Keratinocyte (primary cell): ENCODE measurements around the gene BET1L. TPM values are rescaled to one million over a fixed set of nuclear protein-coding genes. Genes with fewer than 3 reads are reported as not detected.

ENCODE experiments used
- DNase-seq: peaks from one replicate; pipeline ENCODE4 v3.0.0-alpha.2; 2011; ENCODE audit warnings: low read depth, missing footprints, low spot score
- FAIRE-seq: peaks from 2 replicates; lab custom pipeline; 2011; peaks lifted over from hg19 to GRCh38; lab: Jason Lieb, UNC
- H2AFZ ChIP-seq: 2 replicates; pipeline ENCODE4 v1.6.0; 2012; ENCODE audit warnings: low read length, control low read depth, inconsistent platforms; ENCODE audit not compliant: control insufficient read depth
- H3K27ac ChIP-seq: 2 replicates; pipeline ENCODE4 v1.5.1; 2011; ENCODE audit warnings: low read length; ENCODE audit not compliant: control insufficient read depth, insufficient read depth
- H3K27me3 ChIP-seq: 3 replicates; pipeline ENCODE4 v1.6.0; 2011; ENCODE audit warnings: low read length; ENCODE audit not compliant: control insufficient read depth, insufficient read depth; ENCODE audit errors: extremely low read depth
- H3K36me3 ChIP-seq, 2 experiments: 2 replicates in 1 of 2; 3 replicates in 1 of 2; pipeline ENCODE4 v1.5.1; 2011; ENCODE audit warnings: low read length in 2 of 2, mild to moderate bottlenecking in 1 of 2; ENCODE audit not compliant: control insufficient read depth in 2 of 2, insufficient read depth in 2 of 2; ENCODE audit errors: extremely low read depth in 1 of 2
- H3K4me1 ChIP-seq: 3 replicates; pipeline ENCODE4 v1.5.1; 2011; ENCODE audit warnings: low read length; ENCODE audit not compliant: control insufficient read depth, insufficient read depth; ENCODE audit errors: extremely low read depth
- H3K4me2 ChIP-seq: 3 replicates; pipeline ENCODE4 v1.6.0; 2011; ENCODE audit warnings: low read depth, low read length; ENCODE audit not compliant: control insufficient read depth, insufficient read depth; ENCODE audit errors: extremely low read depth
- H3K4me3 ChIP-seq, 3 experiments: fragments of 200-600 bp in 1 of 3; sonication (generic) in 1 of 3; 2 replicates in 2 of 3; 3 replicates in 1 of 3; pipeline ENCODE4 v1.5.1; 2011 to 2016; ENCODE audit warnings: low read length in 3 of 3, mild to moderate bottlenecking in 3 of 3, control low read depth in 2 of 3, inconsistent platforms in 1 of 3, low read depth in 1 of 3, mixed read lengths in 1 of 3, mixed run types in 1 of 3, moderate library complexity in 1 of 3; ENCODE audit not compliant: control insufficient read depth in 2 of 3, insufficient read depth in 2 of 3; ENCODE audit errors: extremely low read depth in 1 of 3
- H3K79me2 ChIP-seq: 2 replicates; pipeline ENCODE4 v1.6.0; 2012; ENCODE audit warnings: low read length; ENCODE audit not compliant: control insufficient read depth, insufficient read depth
- H3K9ac ChIP-seq: 3 replicates; pipeline ENCODE4 v1.6.0; 2011; ENCODE audit warnings: low read length; ENCODE audit not compliant: control insufficient read depth, insufficient read depth; ENCODE audit errors: extremely low read depth
- H3K9me1 ChIP-seq: 3 replicates; pipeline ENCODE4 v1.6.0; 2011; ENCODE audit warnings: low read length; ENCODE audit not compliant: control insufficient read depth, insufficient read depth; ENCODE audit errors: extremely low read depth
- H3K9me3 ChIP-seq: 2 replicates; pipeline ENCODE4 v1.5.1; 2012; ENCODE audit warnings: low read depth, low read length; ENCODE audit not compliant: control insufficient read depth
- H4K20me1 ChIP-seq: 3 replicates; pipeline ENCODE4 v1.6.0; 2011; ENCODE audit warnings: low read length; ENCODE audit not compliant: control insufficient read depth, insufficient read depth; ENCODE audit errors: extremely low read depth
- CTCF ChIP-seq, 3 experiments: IDR thresholded peaks in 1 of 3; conservative IDR thresholded peaks in 1 of 3; optimal IDR thresholded peaks in 1 of 3; 2 replicates in 2 of 3; 3 replicates in 1 of 3; pipeline versions ENCODE3 to v1.5.1; 2011; ENCODE audit warnings: low read length in 3 of 3, mild to moderate bottlenecking in 3 of 3, moderate library complexity in 2 of 3, control low read depth in 1 of 3, inconsistent platforms in 1 of 3; ENCODE audit not compliant: insufficient read depth in 2 of 3; ENCODE audit errors: extremely low read depth in 1 of 3
- EZH2 ChIP-seq: IDR thresholded peaks from one replicate; pipeline ENCODE4 v1.6.1; 2012; ENCODE audit warnings: inconsistent platforms, mild to moderate bottlenecking, low read length, moderate library complexity
- dilution Hi-C: fragments of 300-500 bp; cut with MboI; formaldehyde crosslinking; loops from one replicate; pipeline ENCODE4 v1.7.0; 2020; ENCODE audit warnings: low sequenced_read_pairs; ENCODE audit not compliant: extremely low pct_ligation_motif_present
- polyA plus RNA-seq, 5 experiments: library from polyadenylated mRNA; depleted of rRNA in 3 of 5; stranded (reverse) in 3 of 5; stranded (forward) in 1 of 5; unstranded in 1 of 5; fragments of >200 nt; gene quantifications; 1 replicate in 1 of 5; 2 replicates in 3 of 5; 3 replicates in 1 of 5; pipeline versions ENCODE4 v1.2.1 to v1.2.3, GENCODE V29; 2011 to 2012; ENCODE audit warnings: missing spikeins in 2 of 5, low read depth in 1 of 5, low replicate concordance in 1 of 5

BET1L gene
- polyA plus RNA-seq, 1 donor (not counting 4 experiments of a cell fraction or from before 2014, with no cell fraction given): 27.0 TPM

DNA sequence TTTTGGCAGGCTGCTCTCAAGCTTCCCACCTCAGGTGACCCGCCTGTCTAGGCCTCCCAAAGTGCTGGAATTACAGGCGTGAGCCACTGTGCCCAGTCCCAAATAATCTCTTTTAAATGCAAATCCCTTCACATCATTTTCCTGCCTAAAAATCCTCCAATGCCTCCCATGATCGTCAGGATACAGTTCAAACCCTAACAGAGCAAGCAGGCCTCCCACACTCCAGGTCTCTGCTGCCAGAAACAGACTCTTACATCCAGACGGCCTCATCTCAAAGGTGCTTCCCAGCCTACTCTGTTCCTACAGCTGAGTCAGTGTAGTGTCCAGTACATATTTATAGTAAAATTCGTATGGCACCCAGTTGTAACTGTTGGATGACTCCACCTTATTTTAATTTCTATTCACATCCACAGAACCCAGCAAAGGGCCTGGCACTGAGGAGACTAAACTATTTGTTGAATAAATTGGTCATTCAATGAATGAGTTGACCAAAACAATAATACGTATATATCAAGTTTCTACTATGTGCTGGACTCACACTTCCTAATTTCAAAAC is 20.7 kb upstream of the BET1L start:
- DNase-seq (no peak), FAIRE-seq (no peak)
- Histone ChIP-seq H3K36me3 (peaks cover 1 to 2% of the 10 kb centered on the region in 2 experiments), H3K4me3 (no peak overlapping the region), H3K9me3 (no peaks in the 10 kb centered on the region), H4K20me1 (no peaks in the 10 kb centered on the region), H3K4me2 (no peak overlapping the region), H3K27me3 (no peaks in the 10 kb centered on the region), H3K4me1 (peaks cover 8% of the 10 kb centered on the region), H2AFZ (no peak overlapping the region), H3K79me2 (no peaks in the 10 kb centered on the region), H3K9me1 (no peaks in the 10 kb centered on the region), H3K27ac (no peak overlapping the region), H3K9ac (no peak overlapping the region)
- dilution Hi-C loops: no loop called here
- no peak for TF ChIP-seq CTCF (optimal IDR thresholded peaks at IDR 0.05 in 1 of 3, IDR thresholded peaks at IDR 0.05 in 1 of 3, conservative IDR thresholded peaks at IDR 0.05 in 1 of 3; ENCODE audit: extremely low read depth in 1 of 3, insufficient read depth in 2 of 3, low read length in 3 of 3)
- TF ChIP-seq EZH2: no peak

DNA sequence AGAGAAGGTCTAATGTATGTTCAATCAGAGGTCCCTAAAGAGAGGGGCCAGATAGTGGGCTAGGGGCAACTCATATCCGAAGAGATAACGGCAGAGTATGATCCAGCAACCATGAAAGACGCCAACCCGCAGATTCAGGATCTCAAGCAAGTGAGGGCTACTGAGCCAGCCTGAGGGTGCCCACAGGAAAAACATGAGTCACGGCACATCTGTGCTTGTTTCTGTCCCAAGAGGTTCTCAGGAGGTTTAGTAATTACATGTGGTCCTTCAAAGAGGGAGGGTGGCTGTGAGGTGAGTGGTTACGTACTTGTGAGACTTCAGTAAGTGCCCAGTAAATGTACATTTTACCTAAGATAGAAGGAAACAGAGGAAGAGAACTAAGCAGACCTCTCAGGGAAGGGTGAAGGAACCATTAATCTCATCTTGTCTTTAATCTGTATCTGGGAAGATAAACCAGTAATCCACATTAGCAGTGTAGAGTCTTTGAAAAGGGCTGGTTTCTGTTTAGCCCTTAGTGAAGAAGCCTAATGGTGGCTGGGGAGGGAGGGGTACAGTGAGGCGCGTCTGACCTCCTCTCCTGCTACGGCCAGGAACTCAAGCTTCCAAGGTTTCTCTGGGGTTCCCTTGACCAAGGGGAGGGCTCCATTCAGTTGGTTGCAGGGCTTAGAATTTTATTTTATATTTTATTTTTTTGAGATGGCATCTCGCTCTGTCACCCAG is 18.7 kb upstream of the BET1L start:
- Histone ChIP-seq H3K79me2 (no peaks in the 10 kb centered on the region), H3K4me3 (no peak overlapping the region), H3K9ac (no peak overlapping the region), H3K36me3 (peaks cover 0 to 2% of the 10 kb centered on the region in 2 experiments), H3K4me1 (peaks cover 8% of the 10 kb centered on the region), H3K9me3 (no peaks in the 10 kb centered on the region), H3K27ac (no peak overlapping the region), H3K27me3 (no peaks in the 10 kb centered on the region), H3K4me2 (no peak overlapping the region), H4K20me1 (no peaks in the 10 kb centered on the region), H3K9me1 (no peaks in the 10 kb centered on the region), H2AFZ (no peak overlapping the region)
- dilution Hi-C loops: no loop called here
- TF ChIP-seq CTCF (optimal IDR thresholded peaks at IDR 0.05 in 1 of 3, IDR thresholded peaks at IDR 0.05 in 1 of 3, conservative IDR thresholded peaks at IDR 0.05 in 1 of 3; ENCODE audit: extremely low read depth in 1 of 3, insufficient read depth in 2 of 3, low read length in 3 of 3): no peak
- no peak for TF ChIP-seq EZH2
- FAIRE-seq: no peak
- DNase-seq: no peak
